Left renal cortex interstitium (tissue), 4 donors: Measurements from ENCODE around the gene MTPN. TPM values are rescaled to one million over a fixed set of nuclear protein-coding genes. Genes with fewer than 3 reads are reported as not detected.
A peak's percentile ranks its signal among the peaks of the same experiment; 100 is the strongest.

Experiments
- DNase-seq, 4 donors: peaks; one replicate each; pipeline ENCODE4 v3.0.0-alpha.2; 2013; ENCODE audit warnings: low read depth in 4 of 4, low spot score in 2 of 4, missing footprints in 1 of 4
- polyA plus RNA-seq, 4 donors: library from polyadenylated mRNA; unstranded; fragments of 120-200 nt; gene quantifications; one replicate each; pipeline ENCODE4 v1.2.1, GENCODE V29; 2013; ENCODE audit not compliant: insufficient read length in 4 of 4

Gene MTPN
- polyA plus RNA-seq, 4 donors = 144 to 162 (median 154) TPM

DNA sequence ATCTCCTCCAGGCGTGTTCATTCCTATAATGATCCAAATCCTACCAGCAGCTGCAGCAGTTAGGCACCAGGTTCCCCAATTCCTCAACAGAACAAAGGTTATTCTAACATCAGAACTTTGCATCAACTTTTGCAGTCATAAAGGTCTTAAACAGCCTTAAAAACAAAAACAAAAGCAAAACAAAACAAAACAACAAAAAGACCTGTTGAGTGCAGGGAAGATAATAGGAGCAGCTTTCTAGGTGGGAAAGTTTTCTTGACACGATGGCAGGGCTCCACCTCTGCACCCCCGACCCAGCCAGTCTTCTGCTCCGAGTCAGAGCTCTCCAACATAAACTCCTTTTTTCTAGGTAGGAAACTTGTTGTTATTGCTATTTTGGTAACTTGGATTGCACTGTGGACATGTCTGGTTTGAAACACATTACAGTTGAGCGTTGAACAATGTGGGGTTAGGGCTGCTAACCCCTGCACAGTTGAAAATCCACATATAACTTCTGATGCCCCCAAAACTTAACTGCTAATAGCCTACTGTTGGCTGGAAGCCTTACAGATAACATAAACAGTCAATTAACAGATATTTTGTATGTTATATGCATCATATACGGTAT, 77.6 kb downstream of the MTPN start:
- DNase-seq = peak in 1 of 4 donors; percentile 6

DNA sequence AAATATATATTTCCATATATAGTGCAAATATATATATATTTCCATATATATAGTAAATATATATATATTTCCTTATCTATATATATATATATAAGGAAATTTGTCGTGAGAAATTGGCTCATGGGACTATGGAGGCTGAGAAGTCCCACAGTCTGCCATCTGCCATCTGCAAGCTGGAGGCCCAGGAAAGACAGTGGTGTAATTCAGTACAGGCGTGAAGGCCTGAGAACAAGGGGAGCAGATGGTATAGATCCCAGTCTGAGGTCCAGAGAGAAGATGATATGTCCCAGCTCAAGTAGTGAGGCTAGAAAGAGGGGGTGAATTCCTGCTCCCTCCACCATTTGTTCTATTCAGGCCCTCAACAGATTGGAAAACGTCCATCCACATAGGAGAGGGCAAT, 78.9 kb downstream of the MTPN start:
- DNase-seq = no peak

DNA sequence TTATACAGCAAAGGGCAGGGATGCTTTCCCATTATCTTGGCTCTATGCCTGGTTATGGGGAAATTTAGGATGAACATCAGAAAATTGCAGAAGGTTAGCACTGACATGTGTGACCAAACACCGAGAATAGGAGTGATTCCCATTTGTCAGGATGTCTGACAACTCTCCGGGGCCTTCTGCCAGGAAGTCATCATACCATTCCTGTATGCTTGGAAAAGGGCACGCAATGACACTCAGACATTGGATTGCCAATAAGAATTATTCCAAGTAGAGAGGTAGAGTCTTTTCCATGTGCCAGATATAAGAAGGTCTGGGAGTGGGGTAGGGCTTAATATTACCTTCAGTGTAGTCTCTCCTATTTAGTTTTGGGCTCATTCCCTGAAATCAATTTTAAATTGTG, 82.3 kb downstream of the MTPN start:
- DNase-seq = no peak

GRCh38 chr7:135889823-135890222, 87.3 kb downstream of the MTPN start:
- no peak for DNase-seq

- DNase-seq = no peak
Measured at GRCh38 chr7:135888740-135889139, 88.4 kb downstream of the MTPN start.

DNA sequence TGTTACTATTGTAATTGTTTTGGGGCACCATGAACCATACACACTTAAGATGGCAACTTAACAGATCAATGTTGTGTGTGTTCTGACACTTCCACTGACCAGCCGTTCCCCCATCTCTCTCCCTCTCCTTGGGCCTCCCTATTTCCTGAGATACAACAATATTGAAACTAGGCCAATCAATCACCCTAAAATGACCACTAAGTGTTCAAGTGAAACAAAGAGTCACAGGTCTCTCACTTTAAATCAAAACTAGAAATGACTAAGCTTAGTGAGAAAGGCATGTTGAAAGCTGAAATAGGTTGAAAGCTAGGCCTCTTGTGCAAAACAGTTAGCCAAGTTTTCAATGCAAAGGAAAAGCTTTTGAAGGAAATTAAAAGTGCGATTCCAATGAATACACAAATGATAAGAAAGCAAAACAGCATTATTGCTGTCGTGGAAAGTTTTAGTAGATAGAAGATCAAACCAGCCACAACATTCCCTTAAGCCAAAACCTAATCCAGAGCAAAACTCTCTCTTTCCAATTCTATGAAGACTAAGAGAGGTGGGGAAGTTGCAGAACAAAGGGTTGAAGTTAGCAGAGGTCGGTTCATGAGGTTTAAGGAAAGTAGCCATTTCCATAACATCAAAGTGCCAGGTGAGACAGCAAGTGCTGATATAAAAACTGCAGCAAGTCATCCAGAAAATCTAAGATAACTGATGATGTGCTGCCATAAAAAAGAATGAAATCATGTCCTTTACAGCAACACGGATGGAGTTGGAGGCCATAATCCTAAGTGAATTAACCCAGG, 90.6 kb downstream of the MTPN start:
- DNase-seq = no peak

DNA sequence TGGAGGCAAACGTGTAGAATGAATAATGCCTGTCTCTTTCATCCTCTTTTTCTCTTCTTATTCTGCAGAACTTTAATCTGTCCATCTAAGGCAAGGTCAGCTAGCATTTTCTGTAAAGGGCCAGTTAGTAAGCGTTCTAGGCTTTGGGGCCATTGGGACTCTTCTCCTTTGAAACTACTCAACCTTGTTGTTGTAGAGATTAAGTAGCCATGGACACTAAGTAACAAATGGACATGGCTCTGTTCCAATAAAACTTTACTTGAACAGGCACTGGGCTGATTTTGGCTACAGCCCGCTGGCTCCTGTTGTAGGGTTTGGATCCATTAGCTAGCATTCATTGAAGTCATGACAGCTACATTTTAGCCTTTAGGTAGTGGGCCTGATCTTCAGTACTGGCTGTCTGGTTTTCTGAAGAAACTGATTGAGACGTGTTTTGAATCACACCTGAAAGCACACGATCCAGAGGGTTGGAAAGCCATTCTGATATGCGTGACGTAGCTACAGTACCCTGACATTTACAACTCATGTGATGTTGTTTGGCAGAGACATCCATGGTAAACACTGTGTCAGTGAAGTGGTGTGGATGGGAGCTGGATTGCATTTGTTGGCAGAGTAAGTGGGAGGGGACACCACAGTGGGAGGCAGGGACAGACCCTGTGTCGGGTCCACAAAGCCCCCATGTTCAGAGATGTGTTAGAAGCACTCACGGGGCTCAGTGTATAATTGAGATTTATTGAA, 92.5 kb downstream of the MTPN start:
- no peak for DNase-seq

DNA sequence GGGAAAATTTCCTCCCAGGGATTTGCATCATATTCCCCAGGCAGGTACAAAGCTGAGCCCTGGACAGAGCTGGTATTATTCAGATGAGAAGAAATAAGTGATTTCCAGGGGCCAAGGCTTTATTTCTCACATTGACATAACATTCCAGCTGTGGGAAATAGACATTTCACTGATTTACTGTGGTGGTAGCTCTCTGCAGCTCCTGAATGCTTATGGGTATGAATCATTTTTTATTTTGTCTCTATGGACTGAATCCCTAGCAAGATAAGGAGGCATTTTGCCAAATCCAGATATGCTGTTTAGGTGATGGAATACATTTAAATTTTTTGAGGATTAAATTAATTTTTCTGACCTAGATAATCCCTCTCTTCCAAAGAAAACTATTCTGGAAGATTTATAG, 97.9 kb downstream of the MTPN start:
- DNase-seq = no peak

DNA sequence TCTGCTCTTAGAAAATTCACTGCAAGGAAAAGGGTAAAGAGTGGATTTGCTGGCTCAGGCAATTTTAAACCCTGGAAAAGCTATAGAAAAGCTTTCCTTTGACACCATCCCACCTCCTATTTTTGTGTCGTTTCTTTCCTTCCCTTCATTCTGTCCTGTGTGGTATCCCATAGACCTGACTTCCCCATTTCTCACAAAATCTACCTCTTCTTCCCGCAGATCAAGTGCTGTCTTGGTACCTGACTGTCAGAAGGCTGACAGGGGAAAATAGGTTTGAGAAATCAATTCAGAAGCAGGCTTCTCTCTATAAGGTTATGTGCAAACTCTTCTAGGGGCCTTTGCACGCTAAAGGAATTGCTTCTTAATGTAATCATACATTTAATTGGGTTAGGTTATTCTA, 98.9 kb downstream of the MTPN start:
- no peak for DNase-seq

- DNase-seq = no peak
Measured at GRCh38 chr7:135877805-135878204, 99.4 kb downstream of the MTPN start.

Other genes with a start within 250 kb of the MTPN start
- gene SLC13A4, start 249.2 kb downstream of the MTPN start, polyA plus RNA-seq = 1 to 10 TPM in 3 of 4 donors, under 1 TPM in 1; 0.71 to 7.2 (median 3.6) TPM
- gene FAM180A, start 228.5 kb downstream of the MTPN start, polyA plus RNA-seq = under 1 TPM in 1 of 4 donors, not detected in 3; 0.19 TPM